T-helper 1 cell treated with Interleukin-12 subunit alpha and Interleukin-12 subunit beta and Interleukin-4 antibody, amounts not matched to agents 30 μg/mL and 1 μg/mL, for 36 hours (primary cell): ENCODE data around the gene HLCS.

ENCODE experiments used
- H3K27ac Mint-ChIP-seq: one replicate; pipeline ENCODE4 v1.8.0; 2021; ENCODE audit warnings: mild to moderate bottlenecking, mixed read lengths
- H3K27me3 Mint-ChIP-seq: one replicate; pipeline ENCODE4 v1.8.0; 2021; ENCODE audit warnings: low read depth, mixed read lengths
- H3K36me3 Mint-ChIP-seq: one replicate; pipeline ENCODE4 v1.8.0; 2021; ENCODE audit warnings: low read depth, mixed read lengths
- H3K4me1 Mint-ChIP-seq: one replicate; pipeline ENCODE4 v1.8.0; 2021; ENCODE audit warnings: low read depth, mixed read lengths
- H3K4me3 Mint-ChIP-seq: one replicate; pipeline ENCODE4 v1.8.0; 2021; ENCODE audit warnings: mild to moderate bottlenecking, moderate library complexity, mixed read lengths
- H3K9me3 Mint-ChIP-seq: one replicate; pipeline ENCODE4 v1.8.0; 2021; ENCODE audit warnings: mixed read lengths

HLCS gene

GRCh38 chr21:36700971-36701755 is 265.3 kb downstream of the HLCS start:
- peak overlapping the region; percentile 27 for H3K27ac Mint-ChIP-seq
- peaks cover 2% of the 10 kb centered on the region for H3K36me3 Mint-ChIP-seq
- peaks cover 10% of the 10 kb centered on the region for H3K4me1 Mint-ChIP-seq
- H3K27me3 Mint-ChIP-seq = peaks cover 78% of the 10 kb centered on the region
- no peaks in the 10 kb centered on the region for H3K9me3 Mint-ChIP-seq
- H3K4me3 Mint-ChIP-seq = peak overlapping the region; percentile 34
